Osteocyte (in vitro differentiated cells): Measurements from ENCODE around the gene ABI3BP. TPM values are rescaled to one million over a fixed set of nuclear protein-coding genes. Genes with fewer than 3 reads are reported as not detected.

ENCODE experiments used
- DNase-seq: peaks from one replicate; pipeline ENCODE4 v3.0.0; 2021; ENCODE audit warnings: mixed read lengths; ENCODE audit not compliant: unreplicated experiment; ENCODE audit errors: extremely low spot score
- H3K27ac Mint-ChIP-seq: one replicate; pipeline ENCODE4 v1.8.0; 2021; ENCODE audit warnings: mild to moderate bottlenecking, mixed read lengths; ENCODE audit not compliant: unreplicated experiment
- H3K27me3 Mint-ChIP-seq: one replicate; pipeline ENCODE4 v1.8.0; 2021; ENCODE audit warnings: mixed read lengths; ENCODE audit not compliant: unreplicated experiment
- H3K36me3 Mint-ChIP-seq: one replicate; pipeline ENCODE4 v1.8.0; 2021; ENCODE audit warnings: mixed read lengths; ENCODE audit not compliant: unreplicated experiment
- H3K4me1 Mint-ChIP-seq: one replicate; pipeline ENCODE4 v1.8.0; 2021; ENCODE audit warnings: mixed read lengths; ENCODE audit not compliant: unreplicated experiment
- H3K4me3 Mint-ChIP-seq: one replicate; pipeline ENCODE4 v1.8.0; 2021; ENCODE audit warnings: mild to moderate bottlenecking, moderate library complexity, mixed read lengths; ENCODE audit not compliant: unreplicated experiment
- H3K9me3 Mint-ChIP-seq: one replicate; pipeline ENCODE4 v1.8.0; 2021; ENCODE audit warnings: mixed read lengths; ENCODE audit not compliant: unreplicated experiment
- long read RNA-seq: library from polyadenylated mRNA; unstranded; transcript quantifications from one replicate; pipeline ENCODE4 v2.0.0, GENCODE V29; 2021
- total RNA-seq: library from RNA; stranded (reverse); gene quantifications from 2 replicates; pipeline ENCODE4 v1.2.1, GENCODE V29; 2021
- TF ChIP-seq, protein P1 (sequence below): fragments of 200-600 bp; sonication (generic); IDR thresholded peaks from 2 replicates; pipeline ENCODE4 v1.5.0; 2021; ENCODE audit warnings: antibody characterized with exemption, mild to moderate bottlenecking, moderate library complexity

The ABI3BP gene, protein sequence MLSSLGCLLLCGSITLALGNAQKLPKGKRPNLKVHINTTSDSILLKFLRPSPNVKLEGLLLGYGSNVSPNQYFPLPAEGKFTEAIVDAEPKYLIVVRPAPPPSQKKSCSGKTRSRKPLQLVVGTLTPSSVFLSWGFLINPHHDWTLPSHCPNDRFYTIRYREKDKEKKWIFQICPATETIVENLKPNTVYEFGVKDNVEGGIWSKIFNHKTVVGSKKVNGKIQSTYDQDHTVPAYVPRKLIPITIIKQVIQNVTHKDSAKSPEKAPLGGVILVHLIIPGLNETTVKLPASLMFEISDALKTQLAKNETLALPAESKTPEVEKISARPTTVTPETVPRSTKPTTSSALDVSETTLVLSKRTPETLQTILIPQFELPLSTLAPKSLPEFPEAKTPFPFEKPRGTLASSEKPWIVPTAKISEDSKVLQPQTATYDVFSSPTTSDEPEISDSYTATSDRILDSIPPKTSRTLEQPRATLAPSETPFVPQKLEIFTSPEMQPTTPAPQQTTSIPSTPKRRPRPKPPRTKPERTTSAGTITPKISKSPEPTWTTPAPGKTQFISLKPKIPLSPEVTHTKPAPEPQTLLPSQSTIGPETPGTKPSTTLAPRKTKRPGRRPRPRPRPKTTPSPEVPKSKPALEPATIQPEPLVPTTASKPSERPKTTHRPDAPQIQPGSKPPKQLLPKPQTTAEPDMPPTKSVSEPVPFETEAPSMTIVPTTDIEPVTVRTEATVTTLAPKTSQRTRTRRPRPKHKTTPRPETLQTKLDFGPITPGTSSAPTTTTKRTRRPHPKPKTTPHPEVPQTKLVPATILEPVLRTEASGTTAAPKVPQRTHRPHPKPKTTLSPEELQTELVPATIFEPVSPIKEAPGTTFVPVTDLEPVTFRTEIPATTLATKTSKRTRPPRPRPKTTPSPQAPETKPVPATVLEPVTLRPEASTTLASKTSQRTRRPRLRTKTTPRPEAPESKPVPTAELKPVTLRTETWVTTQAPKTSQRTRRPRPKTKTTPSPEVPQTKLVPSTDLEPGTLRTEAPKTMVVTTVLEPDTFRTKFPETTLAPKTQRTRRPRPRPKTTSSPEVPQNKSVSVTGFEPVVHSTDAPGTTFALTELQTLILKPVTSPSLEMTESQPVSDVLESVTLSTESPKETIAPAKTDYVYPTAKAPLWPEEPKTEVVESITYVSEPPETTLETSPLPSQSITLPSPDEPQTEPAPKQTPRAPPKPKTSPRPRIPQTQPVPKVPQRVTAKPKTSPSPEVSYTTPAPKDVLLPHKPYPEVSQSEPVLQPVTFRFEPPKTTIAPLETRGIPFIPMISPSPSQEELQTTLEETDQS (N-terminal part only)
- 157 and 175 TPM in 2 replicates for total RNA-seq
- long read RNA-seq, partial matches to known transcripts, result 71 of 118 reads
- long read RNA-seq, other reads (novel, unspliced or antisense), result 44 of 118 reads

DNA sequence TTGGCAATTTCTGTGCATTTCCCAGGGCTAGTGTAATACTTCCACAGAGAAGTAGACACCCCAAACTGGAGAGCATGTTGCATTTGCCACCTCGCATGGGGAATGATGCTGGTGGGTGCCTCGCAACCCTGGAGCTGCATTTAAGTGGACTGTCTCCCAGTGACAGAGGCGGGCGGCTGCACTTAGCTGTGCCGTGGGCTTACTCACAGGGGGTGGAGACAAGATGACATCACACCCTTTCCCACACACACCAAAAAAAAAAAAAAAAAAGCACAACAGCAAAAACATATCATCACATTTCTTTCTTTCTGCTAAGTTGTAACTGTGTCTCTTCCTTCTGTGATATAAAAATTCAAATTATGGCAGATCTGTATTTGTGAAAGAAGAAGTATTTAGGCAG, at the start of gene ABI3BP:
TSS of gene ABI3BP (minus strand) at position 113 of the 400 bp plus-strand sequence. CDS start at position 76, 37 bp downstream.
- peaks cover 53% of the 10 kb centered on the region for H3K4me1 Mint-ChIP-seq
- DNase-seq, result peak; percentile 87
- no peaks in the 10 kb centered on the region for H3K36me3 Mint-ChIP-seq
- TF ChIP-seq, protein P1, sequence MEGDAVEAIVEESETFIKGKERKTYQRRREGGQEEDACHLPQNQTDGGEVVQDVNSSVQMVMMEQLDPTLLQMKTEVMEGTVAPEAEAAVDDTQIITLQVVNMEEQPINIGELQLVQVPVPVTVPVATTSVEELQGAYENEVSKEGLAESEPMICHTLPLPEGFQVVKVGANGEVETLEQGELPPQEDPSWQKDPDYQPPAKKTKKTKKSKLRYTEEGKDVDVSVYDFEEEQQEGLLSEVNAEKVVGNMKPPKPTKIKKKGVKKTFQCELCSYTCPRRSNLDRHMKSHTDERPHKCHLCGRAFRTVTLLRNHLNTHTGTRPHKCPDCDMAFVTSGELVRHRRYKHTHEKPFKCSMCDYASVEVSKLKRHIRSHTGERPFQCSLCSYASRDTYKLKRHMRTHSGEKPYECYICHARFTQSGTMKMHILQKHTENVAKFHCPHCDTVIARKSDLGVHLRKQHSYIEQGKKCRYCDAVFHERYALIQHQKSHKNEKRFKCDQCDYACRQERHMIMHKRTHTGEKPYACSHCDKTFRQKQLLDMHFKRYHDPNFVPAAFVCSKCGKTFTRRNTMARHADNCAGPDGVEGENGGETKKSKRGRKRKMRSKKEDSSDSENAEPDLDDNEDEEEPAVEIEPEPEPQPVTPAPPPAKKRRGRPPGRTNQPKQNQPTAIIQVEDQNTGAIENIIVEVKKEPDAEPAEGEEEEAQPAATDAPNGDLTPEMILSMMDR, result no peak
- H3K9me3 Mint-ChIP-seq, result no peaks in the 10 kb centered on the region
- peak within 1 kb of the TSS; percentile 82 for H3K4me3 Mint-ChIP-seq
- peak within 1 kb of the TSS; percentile 90 for H3K27ac Mint-ChIP-seq
- H3K27me3 Mint-ChIP-seq, result no peaks in the 10 kb centered on the region

DNA sequence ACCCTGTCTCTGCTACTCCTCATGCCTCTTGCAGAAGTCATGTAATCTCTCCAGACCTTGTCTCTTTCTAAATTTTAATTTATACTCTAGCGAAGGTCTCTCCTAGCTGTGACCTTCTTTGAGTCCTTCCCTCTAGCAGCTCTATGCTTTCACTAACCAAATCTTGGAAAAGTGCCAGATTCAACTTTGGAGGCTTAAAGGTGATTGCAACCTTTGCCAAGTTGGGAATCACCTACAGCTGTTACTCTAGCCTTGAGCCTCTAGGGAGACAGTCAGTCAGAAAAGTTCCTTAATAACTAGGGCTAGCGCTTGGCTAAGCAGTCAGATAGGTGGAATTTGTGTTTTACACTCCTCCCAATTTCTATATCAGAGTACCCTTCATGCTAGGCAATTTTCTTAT, 46.1 kb upstream of the ABI3BP start:
- no peak for DNase-seq
- Mint-ChIP-seq H3K36me3 (peaks cover 2% of the 10 kb centered on the region), H3K27ac (peak overlapping the region; percentile 56), H3K4me1 (peaks cover 58% of the 10 kb centered on the region), H3K27me3 (no peaks in the 10 kb centered on the region), H3K4me3 (no peak overlapping the region), H3K9me3 (peaks cover 4% of the 10 kb centered on the region)
- TF ChIP-seq, protein P1, result no peak

GRCh38 chr3:101038880-101039279, 45.7 kb upstream of the ABI3BP start:
- no peaks in the 10 kb centered on the region for H3K27me3 Mint-ChIP-seq
- peak overlapping the region; percentile 56 for H3K27ac Mint-ChIP-seq
- peaks cover 2% of the 10 kb centered on the region for H3K36me3 Mint-ChIP-seq
- no peak overlapping the region for H3K4me3 Mint-ChIP-seq
- H3K4me1 Mint-ChIP-seq, result peaks cover 63% of the 10 kb centered on the region
- TF ChIP-seq, protein P1, result no peak
- H3K9me3 Mint-ChIP-seq, result peaks cover 4% of the 10 kb centered on the region
- no peak for DNase-seq

GRCh38 chr3:101038393-101038792, 45.2 kb upstream of the ABI3BP start:
- Mint-ChIP-seq H3K27me3 (no peaks in the 10 kb centered on the region), H3K4me3 (no peak overlapping the region), H3K36me3 (peaks cover 2% of the 10 kb centered on the region), H3K9me3 (peaks cover 4% of the 10 kb centered on the region), H3K4me1 (peaks cover 60% of the 10 kb centered on the region), H3K27ac (peak overlapping the region; percentile 56)
- DNase-seq, result no peak
- TF ChIP-seq, protein P1, result no peak
